Fibroblast of peridontal ligament (primary cell): ENCODE data around the gene MBTD1.
"Not testable (repeated sequence)": the region's sequence is repeated elsewhere in the genome, so short reads cannot be mapped to it uniquely, and the experiment has no call there.

Experiments used
- DNase-seq: peaks from one replicate; pipeline ENCODE4 v3.0.0-alpha.2; 2010; ENCODE audit errors: extremely low read depth

Gene MBTD1

GRCh38 chr17:51189162-51189561 is 70.7 kb downstream of the MBTD1 start:
- no peak for DNase-seq

- DNase-seq = peak; percentile 44
Observed at GRCh38 chr17:51188271-51188833, 71.5 kb downstream of the MBTD1 start.

GRCh38 chr17:51185763-51186332 is 74.0 kb downstream of the MBTD1 start:
- DNase-seq = no peak

- DNase-seq = no peak
Observed at GRCh38 chr17:51184124-51184523, 75.7 kb downstream of the MBTD1 start.

GRCh38 chr17:51180486-51180885 is 79.4 kb downstream of the MBTD1 start:
- DNase-seq = no peak

GRCh38 chr17:51172030-51172429 is 87.8 kb downstream of the MBTD1 start:
- DNase-seq = not testable (repeated sequence)

- no peak for DNase-seq
Observed at GRCh38 chr17:51170736-51171135, 89.1 kb downstream of the MBTD1 start.

GRCh38 chr17:51169340-51169739 is 90.5 kb downstream of the MBTD1 start:
- DNase-seq = no peak

GRCh38 chr17:51166987-51167931 is 92.6 kb downstream of the MBTD1 start:
- no peak for DNase-seq

GRCh38 chr17:51166198-51166986 is 93.5 kb downstream of the MBTD1 start, which contains the start of gene NME2:
NME2 (plus strand) TSS chr17:51166411; CDS start chr17:51166831, 420 bp downstream.
- peak; percentile 68 for DNase-seq

GRCh38 chr17:51165680-51166197 is 94.1 kb downstream of the MBTD1 start:
- DNase-seq = no peak

- DNase-seq = no peak
Observed at GRCh38 chr17:51164911-51165679, 94.8 kb downstream of the MBTD1 start.

- DNase-seq = no peak
Observed at GRCh38 chr17:51161541-51161940, 98.3 kb downstream of the MBTD1 start.

GRCh38 chr17:51159604-51160003 is 100.2 kb downstream of the MBTD1 start:
- no peak for DNase-seq

GRCh38 chr17:51155416-51155815 is 104.4 kb downstream of the MBTD1 start:
- DNase-seq = no peak

GRCh38 chr17:51154176-51154575 is 105.7 kb downstream of the MBTD1 start:
- peak; percentile 14 for DNase-seq

- DNase-seq = peak; percentile 100
Observed at GRCh38 chr17:51153210-51154072, 106.4 kb downstream of the MBTD1 start, which contains the start of gene NME1. NME1 (plus strand) TSS chr17:51153559; CDS start chr17:51155655, 2,096 bp downstream.

GRCh38 chr17:51152766-51153209 is 107.1 kb downstream of the MBTD1 start:
- peak; percentile 52 for DNase-seq

- DNase-seq = no peak
Observed at GRCh38 chr17:51150932-51151331, 108.9 kb downstream of the MBTD1 start.

GRCh38 chr17:51149163-51149562 is 110.7 kb downstream of the MBTD1 start:
- no peak for DNase-seq
